ENCODE measurements around the gene LRRC49. TPM values are rescaled to one million over a fixed set of nuclear protein-coding genes. Genes with fewer than 3 reads are reported as not detected.

Gene LRRC49
- total and polyA plus RNA-seq, 2 of the 13 experiments (the other 11 are each of a cell fraction or from before 2014, with no cell fraction given), result 0.57 to 1.00 TPM

GRCh38 chr15:71010472-71010871 lies 117.8 kb downstream of the LRRC49 start:
- no peak for TF ChIP-seq YY1 (IDR thresholded peaks at IDR 0.05; ENCODE audit: insufficient read depth, insufficient replicate concordance, low read depth, low read length)
- no peak for TF ChIP-seq ARNT2 (CRISPR knock-in tag; IDR thresholded peaks at IDR 0.05; ENCODE audit: low read depth)
- no peak for TF ChIP-seq CC2D1A (CRISPR knock-in tag; IDR thresholded peaks at IDR 0.05)
- no peak overlapping the region for H2AFZ ChIP-seq (ENCODE audit: low read length)
- H3K4me3 ChIP-seq (replicated peaks in 1 of 3; ENCODE audit: insufficient read depth in 1 of 3, low read depth in 2 of 3, low read length in 3 of 3), result no peak overlapping the region
- ChIA-PET CTCF (ENCODE audit: low intra/inter-chr PET ratio, low total read pairs) (no interaction called here), POLR2A (no interaction called here)
- H3K27ac ChIP-seq (ENCODE audit: extremely low read length, insufficient read depth, low read length), result no peak overlapping the region
- H3K36me3 ChIP-seq (replicated peaks in 1 of 2; ENCODE audit: control insufficient read depth in 1 of 2, insufficient read depth in 2 of 2, low read length in 2 of 2), result no peaks in the 10 kb centered on the region
- FAIRE-seq (no peak), ATAC-seq (no peak), DNase-seq (ENCODE audit: low spot score) (no peak)
- no peaks in the 10 kb centered on the region for H3K79me2 ChIP-seq (ENCODE audit: insufficient read depth, low read length)
- no peak overlapping the region for H3K4me2 ChIP-seq (ENCODE audit: low read depth, low read length)
- intact Hi-C loops (cut with micrococcal nuclease; ENCODE audit: unreplicated experiment), result no loop called here
- H3K9me3 ChIP-seq (ENCODE audit: low read length), result no peaks in the 10 kb centered on the region
- in situ Hi-C loops (cut with HindIII; ENCODE audit: extremely low pct_ligation_motif_present, low pct_unique_long_range_greater_than_20kb), result no loop called here
- BruUV-seq (replicated peaks), result no TSS peak
- H4K20me1 ChIP-seq (ENCODE audit: insufficient read depth, low read length), result no peaks in the 10 kb centered on the region
- H3K9ac ChIP-seq (ENCODE audit: insufficient read depth, low read depth, low read length), result no peak overlapping the region
- H3K27me3 ChIP-seq (ENCODE audit: control insufficient read depth in 1 of 2, insufficient read depth in 2 of 2, low read length in 2 of 2), result no peaks in the 10 kb centered on the region
- H3K4me1 ChIP-seq (ENCODE audit: insufficient read depth, low read length), result no peaks in the 10 kb centered on the region

- POLR2A ChIA-PET, result no interaction called here
- H3K27ac ChIP-seq (ENCODE audit: extremely low read length, insufficient read depth, low read length), result no peak overlapping the region
- no peaks in the 10 kb centered on the region for H3K36me3 ChIP-seq (replicated peaks in 1 of 2; ENCODE audit: control insufficient read depth in 1 of 2, insufficient read depth in 2 of 2, low read length in 2 of 2)
Observed at GRCh38 chr15:71010997-71011396, 118.4 kb downstream of the LRRC49 start.

More at GRCh38 chr15:71010997-71011396, 118.4 kb downstream of the LRRC49 start:
- Histone ChIP-seq H3K4me3 (replicated peaks in 1 of 3; ENCODE audit: insufficient read depth in 1 of 3, low read depth in 2 of 3, low read length in 3 of 3) (no peak overlapping the region), H3K79me2 (ENCODE audit: insufficient read depth, low read length) (no peaks in the 10 kb centered on the region), H4K20me1 (ENCODE audit: insufficient read depth, low read length) (no peaks in the 10 kb centered on the region), H3K27me3 (ENCODE audit: control insufficient read depth in 1 of 2, insufficient read depth in 2 of 2, low read length in 2 of 2) (no peaks in the 10 kb centered on the region), H3K9me3 (ENCODE audit: low read length) (no peaks in the 10 kb centered on the region), H2AFZ (ENCODE audit: low read length) (no peak overlapping the region), H3K4me2 (ENCODE audit: low read depth, low read length) (no peak overlapping the region), H3K9ac (ENCODE audit: insufficient read depth, low read depth, low read length) (no peak overlapping the region), H3K4me1 (ENCODE audit: insufficient read depth, low read length) (no peaks in the 10 kb centered on the region)
- WGBS (ENCODE audit: low lambda C conversion rate), result 13% methylated on average over 2 of the region's 2 CpGs
- intact Hi-C loops (cut with micrococcal nuclease; ENCODE audit: unreplicated experiment), result no loop called here
- BruUV-seq (replicated peaks), result no TSS peak
- in situ Hi-C loops (cut with HindIII; ENCODE audit: extremely low pct_ligation_motif_present, low pct_unique_long_range_greater_than_20kb), result no loop called here
- no peak for FAIRE-seq
- DNase-seq (ENCODE audit: low spot score), result no peak
- ATAC-seq, result no peak
- TF ChIP-seq ISX (CRISPR knock-in tag; conservative IDR thresholded peaks at IDR 0.05) (no peak), NR2F2 (IDR thresholded peaks at IDR 0.05; ENCODE audit: borderline replicate concordance, low read depth) (no peak), ZNF180 (CRISPR knock-in tag; IDR thresholded peaks at IDR 0.05; ENCODE audit: borderline replicate concordance, low read depth) (no peak)
- CTCF ChIA-PET (ENCODE audit: low intra/inter-chr PET ratio, low total read pairs), result interaction anchor here (0.7 to 1.2 kb wide), 2 partner anchors 91 to 790 kb away, joined by 3 to 4 read pairs; no protein-coding TSS in a partner anchor

All from HepG2 (cell line).